GOT3 (cell line): Measurements from ENCODE around the gene DTX1.

Experiments used
- DNase-seq: peaks from one replicate; lab custom pipeline; 2025; ENCODE audit warnings: mixed read lengths; lab: John Stamatoyannopoulos, UW

DTX1 gene

GRCh38 chr12:113071135-113072112, 14.9 kb downstream of the DTX1 start:
- no peak for DNase-seq

DNA sequence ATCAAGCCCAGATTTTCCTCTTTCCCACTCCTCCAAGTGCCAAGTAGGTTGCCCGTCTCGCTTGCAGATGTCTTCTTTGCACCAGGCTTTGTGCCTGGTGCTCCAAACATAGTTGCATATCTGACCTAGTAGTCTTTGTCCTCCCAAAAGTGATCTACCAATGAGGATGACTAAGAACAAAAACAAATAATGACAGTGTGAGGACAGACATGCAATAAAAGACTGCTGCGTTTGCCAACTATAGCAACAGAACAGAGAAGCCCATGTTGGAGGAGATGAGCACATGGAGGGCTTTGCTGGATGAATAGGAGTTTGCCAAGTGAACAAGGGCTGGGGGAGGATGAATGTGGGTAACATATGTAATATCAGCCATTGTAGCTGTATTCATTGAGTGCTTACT, 15.6 kb downstream of the DTX1 start:
- no peak for DNase-seq

GRCh38 chr12:113073586-113073985, 17.1 kb downstream of the DTX1 start:
- DNase-seq, result no peak

DNA sequence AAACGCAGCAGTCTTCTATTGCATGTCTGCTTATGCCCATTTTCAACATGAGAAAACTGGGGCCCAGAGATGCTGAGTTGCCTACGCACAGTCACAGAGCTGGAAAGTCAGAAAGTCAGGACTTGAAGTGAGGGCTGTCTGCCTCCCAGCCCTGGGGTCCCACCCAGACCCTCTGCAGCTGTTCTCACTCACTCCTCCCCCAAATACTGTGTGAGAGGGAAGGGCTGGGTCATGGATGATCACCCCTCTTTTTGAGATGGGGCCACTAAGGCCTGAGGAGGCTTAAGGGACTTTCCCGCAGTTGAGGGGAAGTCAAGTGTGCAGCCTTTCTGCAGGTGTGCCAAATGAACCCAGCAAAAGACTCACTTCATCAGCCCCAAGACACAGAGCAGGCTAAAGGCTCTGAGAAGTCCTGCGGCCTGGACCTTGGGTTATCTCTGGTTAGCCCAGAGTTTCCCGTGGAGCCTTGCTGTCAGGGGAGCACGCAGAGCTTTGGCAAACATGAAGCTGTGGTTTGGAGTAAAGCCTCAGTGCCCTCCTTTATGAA, 18.7 kb downstream of the DTX1 start:
- no peak for DNase-seq

- no peak for DNase-seq
Measured at GRCh38 chr12:113077057-113077858, 20.7 kb downstream of the DTX1 start.

GRCh38 chr12:113077859-113078255, 21.3 kb downstream of the DTX1 start:
- no peak for DNase-seq

- DNase-seq, result no peak
Measured at GRCh38 chr12:113081873-113082272, 25.3 kb downstream of the DTX1 start.

GRCh38 chr12:113082486-113083148, 26.1 kb downstream of the DTX1 start:
- DNase-seq, result no peak

DNA sequence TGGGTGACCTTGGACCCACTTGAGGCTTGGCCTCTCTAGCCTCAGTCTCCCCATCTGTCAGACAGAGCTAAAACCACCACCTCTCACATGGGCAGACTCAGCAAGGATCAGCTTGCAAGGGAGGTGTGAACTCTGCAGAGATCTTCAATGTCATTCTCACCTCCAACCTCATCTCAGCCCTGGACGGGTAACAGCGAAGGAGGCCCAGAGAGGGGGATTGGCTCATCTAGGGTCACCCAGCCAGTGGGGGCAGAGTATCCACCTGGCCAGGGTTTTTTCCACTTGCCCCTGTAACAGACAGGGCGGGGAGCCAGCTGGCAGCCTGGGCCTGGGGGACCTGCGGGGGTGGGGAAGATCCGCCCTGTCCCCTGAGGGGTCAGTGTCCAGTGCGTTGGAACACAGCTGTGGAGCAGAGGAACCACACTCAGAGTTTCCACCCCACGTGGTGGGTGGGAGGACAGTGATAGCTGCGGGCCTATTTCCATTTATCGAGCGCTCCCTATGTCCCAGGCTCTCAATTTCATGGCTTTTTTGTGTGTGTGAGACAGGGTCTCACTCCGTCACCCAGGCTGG, 27.4 kb downstream of the DTX1 start:
- no peak for DNase-seq

DNA sequence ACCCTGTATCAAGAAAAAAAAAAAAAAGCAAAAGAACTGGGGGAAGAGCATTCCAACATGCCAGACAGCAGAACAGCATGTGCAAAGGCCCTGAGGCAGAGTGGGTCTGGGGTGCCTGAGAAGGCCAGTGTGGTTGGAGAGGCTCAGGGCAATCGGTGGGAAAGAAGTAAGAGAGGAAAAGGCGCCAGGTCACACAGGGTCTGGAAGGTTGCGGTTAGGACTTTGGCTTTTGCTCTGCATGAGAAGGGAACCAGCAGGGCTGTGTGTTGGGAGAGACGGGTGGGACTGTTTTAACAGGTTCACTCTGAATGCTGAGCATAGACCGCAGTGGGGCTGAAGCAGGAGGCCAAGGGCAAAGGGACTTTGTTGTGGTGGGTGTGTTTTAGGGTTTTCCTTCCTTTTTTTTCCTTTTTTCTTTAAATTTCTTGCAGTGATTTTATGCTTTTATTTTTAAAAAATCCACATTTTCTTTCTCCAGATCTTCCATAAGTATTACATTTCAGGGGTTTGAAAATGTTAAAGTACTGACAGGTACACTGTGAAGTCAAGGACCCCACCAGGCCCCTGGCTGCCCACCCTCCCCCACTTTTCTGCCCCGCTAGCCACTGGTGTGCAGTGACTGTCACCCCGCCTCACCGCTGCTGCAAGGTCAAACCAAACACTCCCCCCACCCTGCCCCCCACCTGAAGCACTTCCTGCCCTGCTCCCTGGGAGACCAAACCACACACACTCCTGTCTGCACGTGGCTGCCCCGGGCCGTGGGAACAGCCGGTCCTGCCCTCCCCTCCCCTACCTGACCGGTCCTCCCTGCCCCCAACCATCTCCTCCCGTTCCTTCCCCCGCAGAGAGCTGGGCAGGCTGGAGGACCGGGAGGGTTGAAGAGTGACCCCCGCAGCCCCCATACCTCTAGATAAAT, 30.0 kb downstream of the DTX1 start:
- DNase-seq, result no peak

GRCh38 chr12:113087193-113087592, 30.7 kb downstream of the DTX1 start:
- no peak for DNase-seq

DNA sequence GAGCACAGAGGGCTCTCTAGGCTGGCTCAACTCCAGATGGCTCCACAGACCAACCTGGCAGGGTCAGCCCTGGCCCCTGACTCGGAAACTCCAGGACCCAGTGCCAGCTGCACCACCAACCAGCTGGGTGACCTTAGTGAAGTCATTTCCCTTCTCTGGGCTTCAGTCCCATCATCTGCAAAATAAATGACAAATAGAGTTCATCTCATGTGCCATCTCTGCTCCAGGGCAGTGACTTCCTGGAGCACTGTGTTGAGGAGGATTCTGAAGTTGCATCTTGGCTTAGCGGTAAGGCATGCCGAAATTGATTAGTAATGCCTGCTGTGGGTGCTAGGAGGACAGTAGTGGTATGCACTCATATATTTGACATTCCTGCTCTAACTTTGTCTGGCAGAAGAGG, 31.5 kb downstream of the DTX1 start:
- DNase-seq, result no peak

DNA sequence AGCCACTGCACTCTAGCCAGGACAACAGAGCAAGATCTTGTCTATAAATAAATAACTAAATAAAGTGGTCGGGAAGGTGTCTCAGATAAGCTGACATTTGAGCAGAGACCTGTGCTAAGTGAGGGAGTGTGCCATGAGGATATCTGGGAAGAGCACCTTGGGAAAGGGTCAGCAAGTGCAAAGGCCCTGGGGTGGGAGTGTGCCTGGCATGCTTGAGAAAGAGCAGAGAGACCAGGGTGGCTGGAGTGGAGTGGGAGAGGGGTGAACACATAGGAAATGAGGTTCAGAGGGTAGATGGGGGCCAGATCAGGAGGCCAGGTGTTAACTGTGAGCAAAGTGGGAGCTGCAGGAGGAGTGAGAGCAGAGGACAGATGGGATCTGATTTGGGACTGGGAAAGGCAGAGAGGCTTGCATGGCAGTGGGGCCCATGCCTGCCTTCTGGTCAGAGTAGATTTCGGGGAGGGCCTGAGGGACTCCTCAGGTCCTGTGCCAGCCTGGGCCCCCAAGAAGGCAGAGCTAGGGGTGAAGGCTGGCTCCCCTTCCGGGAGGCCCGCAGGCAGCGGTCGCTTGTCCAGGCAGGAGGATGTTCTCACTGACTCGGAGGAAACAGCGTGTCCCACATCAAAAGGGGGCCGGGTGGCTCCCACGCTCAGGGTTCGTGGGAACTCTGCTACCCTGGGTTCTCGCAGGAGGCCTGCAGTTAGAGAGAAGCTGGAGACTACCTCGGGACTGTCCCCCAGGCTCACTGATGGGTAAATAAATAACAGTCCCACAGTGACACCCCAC, 32.6 kb downstream of the DTX1 start:
- no peak for DNase-seq

- DNase-seq, result no peak
Measured at GRCh38 chr12:113089839-113090238, 33.3 kb downstream of the DTX1 start.

DNA sequence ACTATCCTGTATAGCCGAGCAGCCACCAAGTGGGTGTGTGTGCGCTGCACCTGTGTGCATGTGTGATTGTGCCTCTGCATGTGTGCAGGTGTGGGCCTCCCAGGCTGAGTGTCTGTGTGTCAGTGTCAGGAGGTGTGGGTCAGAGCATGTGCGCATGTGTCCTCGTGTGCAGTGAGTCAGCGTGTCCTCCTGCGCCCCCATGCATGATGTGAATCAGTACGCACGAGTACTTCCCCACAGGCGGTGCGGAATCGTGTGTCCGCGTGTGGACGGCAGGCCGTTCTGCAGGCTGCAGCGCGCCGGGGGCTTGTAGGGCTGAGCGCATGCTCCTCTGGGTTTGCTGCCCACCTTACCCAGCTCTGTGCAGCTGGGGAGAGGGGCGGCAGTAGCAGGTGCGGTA, 34.2 kb downstream of the DTX1 start:
- no peak for DNase-seq

- DNase-seq, result no peak
Measured at GRCh38 chr12:113091506-113091905, 35.0 kb downstream of the DTX1 start.

GRCh38 chr12:113092607-113093408, 36.3 kb downstream of the DTX1 start:
- DNase-seq, result no peak

- no peak for DNase-seq
Measured at GRCh38 chr12:113093409-113094101, 37.0 kb downstream of the DTX1 start.
